GM23338 (cell line): ENCODE results near the gene TPK1. TPM values are rescaled to one million over a fixed set of nuclear protein-coding genes. Genes with fewer than 3 reads are reported as not detected.

Experiments used
- ATAC-seq: fragments of 200-7000 bp; cut with Tn5 transposase; 3 replicates; pipeline ENCODE4 v1.9.1; 2020
- DNase-seq: peaks from one replicate; pipeline ENCODE4 v3.0.0-alpha.2; 2015; ENCODE audit warnings: low spot score
- H2AFZ ChIP-seq: fragments of 200-600 bp; sonication (generic); 2 replicates; pipeline ENCODE4 v1.8.0; 2016; ENCODE audit warnings: antibody characterized with exemption, mild to moderate bottlenecking, moderate library complexity
- H3F3A ChIP-seq: fragments of 200-600 bp; sonication (generic); replicated peaks from 2 replicates; pipeline ENCODE4 v1.8.0; 2017; ENCODE audit warnings: antibody characterized with exemption, mixed run types, low read depth
- H3K27ac ChIP-seq: fragments of 200-600 bp; sonication (generic); 2 replicates; pipeline ENCODE4 v1.6.1; 2016; ENCODE audit warnings: low read depth
- H3K27me3 ChIP-seq: fragments of 200-600 bp; sonication (generic); 2 replicates; pipeline ENCODE4 v1.8.0; 2016; ENCODE audit warnings: mild to moderate bottlenecking, mixed run types, moderate library complexity; ENCODE audit not compliant: insufficient read depth
- H3K36me3 ChIP-seq: fragments of 200-600 bp; sonication (generic); 2 replicates; pipeline ENCODE4 v1.8.0; 2016; ENCODE audit warnings: mild to moderate bottlenecking; ENCODE audit not compliant: insufficient read depth
- H3K4me1 ChIP-seq: fragments of 200-600 bp; sonication (generic); 2 replicates; pipeline ENCODE4 v1.8.0; 2016; ENCODE audit warnings: mild to moderate bottlenecking, moderate library complexity; ENCODE audit not compliant: insufficient read depth
- H3K4me2 ChIP-seq: fragments of 200-600 bp; sonication (generic); 2 replicates; pipeline ENCODE4 v1.7.1; 2017; ENCODE audit warnings: mixed run types
- H3K4me3 ChIP-seq: fragments of 200-600 bp; sonication (generic); 2 replicates; pipeline ENCODE4 v1.6.1; 2016; ENCODE audit warnings: mixed run types
- H3K79me2 ChIP-seq: fragments of 200-600 bp; sonication (generic); replicated peaks from 2 replicates; pipeline ENCODE4 v1.8.0; 2017; ENCODE audit warnings: mild to moderate bottlenecking; ENCODE audit not compliant: insufficient read depth
- H3K9me2 ChIP-seq: fragments of 200-600 bp; sonication (generic); 2 replicates; pipeline ENCODE4 v1.8.0; 2017; ENCODE audit not compliant: insufficient read depth
- H4K20me1 ChIP-seq: fragments of 200-600 bp; sonication (generic); replicated peaks from 2 replicates; pipeline ENCODE4 v1.8.0; 2017; ENCODE audit warnings: mild to moderate bottlenecking; ENCODE audit not compliant: insufficient read depth
- H3K27ac Mint-ChIP-seq: 2 replicates; pipeline ENCODE4 v1.8.0; 2020; ENCODE audit warnings: inconsistent platforms, mild to moderate bottlenecking, moderate library complexity, mixed read lengths
- H3K27me3 Mint-ChIP-seq: 3 replicates; pipeline ENCODE4 v1.8.0; 2022; ENCODE audit warnings: low read depth, mild to moderate bottlenecking, moderate library complexity, mixed read lengths, inconsistent platforms; ENCODE audit not compliant: insufficient read depth, poor library complexity
- H3K36me3 Mint-ChIP-seq: 3 replicates; pipeline ENCODE4 v1.8.0; 2021; ENCODE audit warnings: low read depth, mild to moderate bottlenecking, inconsistent platforms, moderate library complexity, mixed read lengths
- H3K4me1 Mint-ChIP-seq: 3 replicates; pipeline ENCODE4 v1.8.0; 2020; ENCODE audit warnings: mild to moderate bottlenecking, inconsistent platforms, mixed read lengths
- H3K4me3 Mint-ChIP-seq: 3 replicates; pipeline ENCODE4 v1.8.0; 2021; ENCODE audit warnings: moderate library complexity, mild to moderate bottlenecking, inconsistent platforms, mixed read lengths
- H3K9me3 Mint-ChIP-seq: 3 replicates; pipeline ENCODE4 v1.8.0; 2020; ENCODE audit warnings: moderate library complexity, mild to moderate bottlenecking, inconsistent platforms, mixed read lengths
- CREB1 ChIP-seq: fragments of 250-450 bp; sonication (Bioruptor Pico); IDR thresholded peaks from 2 replicates; pipeline ENCODE4 v1.5.0; 2020; ENCODE audit warnings: low read depth, mild to moderate bottlenecking, moderate library complexity
- CTCF ChIP-seq, 2 experiments: fragments of 200-600 bp in 1 of 2; sonication (generic) in 1 of 2; conservative IDR thresholded peaks; 2 replicates each; pipeline versions ENCODE4 v1.5.1 to v1.6.1; 2016 to 2017; ENCODE audit warnings: antibody characterized with exemption in 2 of 2, low read depth in 2 of 2, mild to moderate bottlenecking in 2 of 2, moderate library complexity in 1 of 2
- ETS1 ChIP-seq: IDR thresholded peaks from 2 replicates; pipeline ENCODE4 v1.6.1; 2016; ENCODE audit warnings: antibody characterized with exemption
- ZNF462 ChIP-seq: fragments of 250-450 bp; sonication (Bioruptor Pico); IDR thresholded peaks from 2 replicates; pipeline ENCODE4 v1.5.0; 2020; ENCODE audit warnings: mild to moderate bottlenecking, moderate library complexity
- polyA plus RNA-seq: library from polyadenylated mRNA; unstranded; fragments of >200 nt; fragmentation: Nextera tagmentation; extraction: Ambion mirVana; gene quantifications from 2 replicates; pipeline ENCODE4 v1.2.1, GENCODE V29; 2016
- total RNA-seq: library from RNA; depleted of rRNA; stranded (reverse); fragments of >200 nt; shearing (Covaris generic); gene quantifications from 2 replicates; pipeline ENCODE4 v1.2.3, GENCODE V29; 2014

Gene TPK1
- total and polyA plus RNA-seq, 2 experiments from 2014 or later = 2.6 to 2.9 TPM

- no peak for TF ChIP-seq ZNF462 (CRISPR knock-in tag)
Measured at GRCh38 chr7:144470078-144470477, 365.8 kb downstream of the TPK1 start (continued).

GRCh38 chr7:144468990-144469732 is 366.7 kb downstream of the TPK1 start:
- Mint-ChIP-seq H3K9me3 (peaks cover 2% of the 10 kb centered on the region; the same call in 1 of the 3 replicates), H3K36me3 (no peaks in the 10 kb centered on the region), H3K27ac (no peak overlapping the region), H3K4me1 (no peaks in the 10 kb centered on the region), H3K27me3 (no peaks in the 10 kb centered on the region), H3K4me3 (no peak overlapping the region)
- Histone ChIP-seq H3K36me3 (no peaks in the 10 kb centered on the region), H3K4me3 (no peak overlapping the region), H3F3A (no peaks in the 10 kb centered on the region), H3K27me3 (no peaks in the 10 kb centered on the region), H3K79me2 (no peaks in the 10 kb centered on the region), H3K9me2 (no peaks in the 10 kb centered on the region), H3K27ac (no peak overlapping the region), H3K4me2 (no peak overlapping the region), H2AFZ (no peak overlapping the region), H3K4me1 (no peaks in the 10 kb centered on the region), H4K20me1 (no peaks in the 10 kb centered on the region)
- DNase-seq (no peak), ATAC-seq (no peak)
- TF ChIP-seq CTCF (conservative IDR thresholded peaks at IDR 0.05; ENCODE audit: low read depth in 2 of 2) (no peak), CREB1 (CRISPR knock-in tag) (no peak), ETS1 (no peak), ZNF462 (CRISPR knock-in tag) (no peak)
